HG02610 (cell line): ENCODE results near the gene KYNU.
A peak's percentile ranks its signal among the peaks of the same experiment; 100 is the strongest.

Source experiments
- ATAC-seq: cut with Tn5 transposase; IDR thresholded peaks from one replicate; pipeline ENCODE4 v1.9.1; 2021; ENCODE audit warnings: mild to moderate bottlenecking, moderate library complexity; ENCODE audit not compliant: unreplicated experiment

The KYNU gene

GRCh38 chr2:142952793-142953494 is 75.5 kb downstream of the KYNU start:
- ATAC-seq, result no peak

GRCh38 chr2:142954493-142954892 is 77.0 kb downstream of the KYNU start:
- no peak for ATAC-seq

- no peak for ATAC-seq
Measured at GRCh38 chr2:142957144-142957543, 79.7 kb downstream of the KYNU start.

- no peak for ATAC-seq
Measured at GRCh38 chr2:142961202-142961601, 83.7 kb downstream of the KYNU start.

GRCh38 chr2:142965443-142965842 is 88.0 kb downstream of the KYNU start:
- ATAC-seq, result no peak

GRCh38 chr2:142966284-142966683 is 88.8 kb downstream of the KYNU start:
- ATAC-seq, result no peak

GRCh38 chr2:142967060-142967459 is 89.6 kb downstream of the KYNU start:
- ATAC-seq, result no peak

- no peak for ATAC-seq
Measured at GRCh38 chr2:142973160-142973821, 95.8 kb downstream of the KYNU start.

GRCh38 chr2:142973822-142974207 is 96.4 kb downstream of the KYNU start:
- peak; percentile 7 for ATAC-seq

- peak; percentile 47 for ATAC-seq
Measured at GRCh38 chr2:142974288-142975024, 97.0 kb downstream of the KYNU start.

GRCh38 chr2:142975239-142975638 is 97.8 kb downstream of the KYNU start:
- ATAC-seq, result no peak

- ATAC-seq, result peak; percentile 64
Measured at GRCh38 chr2:142980246-142981068, 103.0 kb downstream of the KYNU start.

GRCh38 chr2:142981069-142981378 is 103.6 kb downstream of the KYNU start:
- ATAC-seq, result peak; percentile 5

GRCh38 chr2:142981756-142982155 is 104.3 kb downstream of the KYNU start:
- ATAC-seq, result no peak

- peak; percentile 78 for ATAC-seq
Measured at GRCh38 chr2:142983174-142983573, 105.7 kb downstream of the KYNU start.

GRCh38 chr2:142984657-142985056 is 107.2 kb downstream of the KYNU start:
- no peak for ATAC-seq

- ATAC-seq, result no peak
Measured at GRCh38 chr2:142987044-142987443, 109.6 kb downstream of the KYNU start.

- peak; percentile 66 for ATAC-seq
Measured at GRCh38 chr2:142989273-142990204, 112.1 kb downstream of the KYNU start.

- no peak for ATAC-seq
Measured at GRCh38 chr2:142991295-142991694, 113.8 kb downstream of the KYNU start.

- ATAC-seq, result no peak
Measured at GRCh38 chr2:142992840-142993239, 115.4 kb downstream of the KYNU start.
